ENCODE data around the gene FOXI3. TPM values are rescaled to one million over a fixed set of nuclear protein-coding genes. Genes with fewer than 3 reads are reported as not detected.

The FOXI3 gene
- total RNA-seq, 1 experiment from 2014 or later = 0.11 TPM

DNA sequence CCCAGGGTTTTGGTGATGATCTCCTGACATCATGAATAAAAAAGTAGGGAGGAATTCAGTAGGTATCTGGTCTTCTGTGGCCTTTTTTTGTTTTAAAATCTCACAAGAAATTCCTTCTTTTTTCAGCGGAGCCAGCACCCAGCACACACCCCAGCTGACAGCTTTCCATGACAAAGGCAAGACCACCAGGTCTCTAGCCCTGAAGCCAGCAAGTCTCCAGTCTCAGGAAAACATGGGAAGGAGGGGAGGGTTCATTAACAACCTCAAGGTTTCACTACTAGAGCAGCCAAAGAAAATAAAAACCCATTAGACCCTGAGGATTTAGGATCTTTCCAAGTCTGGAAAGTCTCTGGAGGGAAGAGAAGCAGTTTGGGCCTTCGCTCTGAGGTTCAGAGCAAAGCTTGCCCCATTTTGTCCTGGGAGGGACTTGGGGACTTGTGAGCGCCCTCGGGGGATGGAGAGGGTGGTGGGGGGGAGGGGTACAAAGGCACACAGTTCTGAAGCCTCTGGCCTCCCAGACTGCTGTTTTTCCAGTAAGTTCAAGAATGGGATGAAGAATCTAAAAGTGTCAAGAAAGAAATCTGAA, 9.0 kb downstream of the FOXI3 start:
- no peaks in the 10 kb centered on the region for H3K36me3 ChIP-seq (ENCODE audit: insufficient read depth, low read length, poor library complexity, severe bottlenecking)
- intact Hi-C loops (cut with micrococcal nuclease; ENCODE audit: unreplicated experiment) = no loop called here
- peaks cover 30% of the 10 kb centered on the region for H3K27me3 ChIP-seq (replicated peaks; ENCODE audit: insufficient read depth, low read depth, low read length, poor library complexity)
- BruUV-seq (replicated peaks) = no TSS peak
- ChIA-PET CTCF (no interaction called here), POLR2A (ENCODE audit: low non-redundant PET) (no interaction called here)
- H3K27ac ChIP-seq (ENCODE audit: low read depth, low read length, poor library complexity, severe bottlenecking) = no peak overlapping the region
- no peak overlapping the region for H3K4me3 ChIP-seq (ENCODE audit: low read depth, low read length, poor library complexity, severe bottlenecking)
- no peaks in the 10 kb centered on the region for H3K9me3 ChIP-seq (ENCODE audit: low read depth, low read length, poor library complexity, severe bottlenecking)
- no peak for DNase-seq (ENCODE audit: low spot score)
- no peak for TF ChIP-seq EZH2 (IDR thresholded peaks at IDR 0.05; ENCODE audit: borderline replicate concordance, low read depth, low read length, poor library complexity, severe bottlenecking)
- TF ChIP-seq, protein P1, sequence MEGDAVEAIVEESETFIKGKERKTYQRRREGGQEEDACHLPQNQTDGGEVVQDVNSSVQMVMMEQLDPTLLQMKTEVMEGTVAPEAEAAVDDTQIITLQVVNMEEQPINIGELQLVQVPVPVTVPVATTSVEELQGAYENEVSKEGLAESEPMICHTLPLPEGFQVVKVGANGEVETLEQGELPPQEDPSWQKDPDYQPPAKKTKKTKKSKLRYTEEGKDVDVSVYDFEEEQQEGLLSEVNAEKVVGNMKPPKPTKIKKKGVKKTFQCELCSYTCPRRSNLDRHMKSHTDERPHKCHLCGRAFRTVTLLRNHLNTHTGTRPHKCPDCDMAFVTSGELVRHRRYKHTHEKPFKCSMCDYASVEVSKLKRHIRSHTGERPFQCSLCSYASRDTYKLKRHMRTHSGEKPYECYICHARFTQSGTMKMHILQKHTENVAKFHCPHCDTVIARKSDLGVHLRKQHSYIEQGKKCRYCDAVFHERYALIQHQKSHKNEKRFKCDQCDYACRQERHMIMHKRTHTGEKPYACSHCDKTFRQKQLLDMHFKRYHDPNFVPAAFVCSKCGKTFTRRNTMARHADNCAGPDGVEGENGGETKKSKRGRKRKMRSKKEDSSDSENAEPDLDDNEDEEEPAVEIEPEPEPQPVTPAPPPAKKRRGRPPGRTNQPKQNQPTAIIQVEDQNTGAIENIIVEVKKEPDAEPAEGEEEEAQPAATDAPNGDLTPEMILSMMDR (conservative IDR thresholded peaks at IDR 0.05; ENCODE audit: low read depth, low read length) = no peak
- no peaks in the 10 kb centered on the region for H3K4me1 ChIP-seq (ENCODE audit: insufficient read depth, low read length, poor library complexity, severe bottlenecking)

DNA sequence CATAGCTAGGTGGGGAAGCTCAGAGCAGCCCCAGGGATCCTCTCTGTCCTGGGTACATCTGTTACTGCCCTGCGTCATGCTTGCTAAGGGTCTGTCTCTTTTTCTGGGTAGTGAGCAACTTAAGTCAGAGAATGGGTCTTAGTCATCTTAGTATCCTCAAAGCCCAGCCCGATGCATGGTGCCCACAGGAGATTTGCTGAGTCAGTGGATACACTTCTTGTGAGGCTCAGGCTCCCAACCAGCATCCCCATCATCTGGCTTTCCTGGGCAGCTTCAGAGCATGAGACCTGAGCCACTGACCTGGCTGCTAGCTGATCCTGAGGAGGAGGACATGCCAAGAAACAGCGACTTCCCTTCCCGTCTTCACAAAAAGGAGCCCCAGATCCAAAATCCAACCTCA, 10.0 kb downstream of the FOXI3 start:
- no peak for DNase-seq (ENCODE audit: low spot score)
- no peaks in the 10 kb centered on the region for H3K4me1 ChIP-seq (ENCODE audit: insufficient read depth, low read length, poor library complexity, severe bottlenecking)
- no peak for TF ChIP-seq EZH2 (IDR thresholded peaks at IDR 0.05; ENCODE audit: borderline replicate concordance, low read depth, low read length, poor library complexity, severe bottlenecking)
- H3K9me3 ChIP-seq (ENCODE audit: low read depth, low read length, poor library complexity, severe bottlenecking) = no peaks in the 10 kb centered on the region
- intact Hi-C loops (cut with micrococcal nuclease; ENCODE audit: unreplicated experiment) = no loop called here
- ChIA-PET CTCF (no interaction called here), POLR2A (ENCODE audit: low non-redundant PET) (no interaction called here)
- H3K27ac ChIP-seq (ENCODE audit: low read depth, low read length, poor library complexity, severe bottlenecking) = no peak overlapping the region
- no TSS peak for BruUV-seq (replicated peaks)
- no peak overlapping the region for H3K4me3 ChIP-seq (ENCODE audit: low read depth, low read length, poor library complexity, severe bottlenecking)
- H3K27me3 ChIP-seq (replicated peaks; ENCODE audit: insufficient read depth, low read depth, low read length, poor library complexity) = peaks cover 20% of the 10 kb centered on the region
- no peaks in the 10 kb centered on the region for H3K36me3 ChIP-seq (ENCODE audit: insufficient read depth, low read length, poor library complexity, severe bottlenecking)

DNA sequence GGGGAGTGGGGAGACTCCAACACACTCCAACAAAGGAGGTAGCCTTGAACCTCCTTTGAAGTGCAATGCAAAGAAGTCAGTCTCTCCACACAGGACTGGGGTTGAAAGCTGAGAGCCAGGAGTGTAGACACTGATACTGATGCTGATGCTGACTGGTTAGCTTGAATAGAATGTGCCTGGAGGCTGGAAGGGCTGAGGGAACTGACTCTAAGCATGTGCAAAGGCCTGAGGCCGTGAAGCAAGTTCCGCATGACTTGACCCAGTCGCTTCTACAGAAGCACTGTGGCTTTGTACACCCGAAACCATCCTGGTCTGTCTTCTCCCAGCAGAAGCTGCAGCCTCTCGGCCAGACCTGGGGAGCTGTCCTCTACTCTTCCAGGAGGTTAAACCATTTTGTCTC, 10.4 kb downstream of the FOXI3 start:
- DNase-seq (ENCODE audit: low spot score) = no peak
- H3K36me3 ChIP-seq (ENCODE audit: insufficient read depth, low read length, poor library complexity, severe bottlenecking) = no peaks in the 10 kb centered on the region
- ChIA-PET POLR2A (ENCODE audit: low non-redundant PET) (no interaction called here), CTCF (no interaction called here)
- H3K27ac ChIP-seq (ENCODE audit: low read depth, low read length, poor library complexity, severe bottlenecking) = no peak overlapping the region
- H3K4me3 ChIP-seq (ENCODE audit: low read depth, low read length, poor library complexity, severe bottlenecking) = no peak overlapping the region
- intact Hi-C loops (cut with micrococcal nuclease; ENCODE audit: unreplicated experiment) = no loop called here
- H3K27me3 ChIP-seq (replicated peaks; ENCODE audit: insufficient read depth, low read depth, low read length, poor library complexity) = peaks cover 18% of the 10 kb centered on the region
- no peak for TF ChIP-seq EZH2 (IDR thresholded peaks at IDR 0.05; ENCODE audit: borderline replicate concordance, low read depth, low read length, poor library complexity, severe bottlenecking)
- TF ChIP-seq, protein P1 (conservative IDR thresholded peaks at IDR 0.05; ENCODE audit: low read depth, low read length) = no peak
- no peaks in the 10 kb centered on the region for H3K4me1 ChIP-seq (ENCODE audit: insufficient read depth, low read length, poor library complexity, severe bottlenecking)
- no peaks in the 10 kb centered on the region for H3K9me3 ChIP-seq (ENCODE audit: low read depth, low read length, poor library complexity, severe bottlenecking)
- BruUV-seq (replicated peaks) = no TSS peak

DNA sequence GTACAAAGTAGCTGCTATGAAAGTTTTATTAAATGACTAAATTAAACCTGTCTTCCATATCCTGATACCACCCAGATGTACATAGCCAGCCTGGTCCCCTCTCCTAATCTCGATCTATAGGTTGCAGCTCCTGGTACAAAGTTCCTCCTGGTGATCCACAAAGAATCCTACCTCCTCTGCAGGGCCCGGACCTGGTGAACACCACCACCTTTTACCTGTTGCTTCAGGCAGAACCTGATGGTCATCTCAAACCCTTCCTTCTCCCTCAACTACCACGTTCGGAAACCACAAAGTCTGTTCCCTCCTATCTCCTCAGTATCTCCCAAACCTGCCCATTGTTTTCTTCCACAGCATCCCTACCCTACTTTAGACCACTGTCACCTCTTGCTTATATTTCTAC, 15.5 kb downstream of the FOXI3 start:
- Histone ChIP-seq H3K4me1 (ENCODE audit: insufficient read depth, low read length, poor library complexity, severe bottlenecking) (no peaks in the 10 kb centered on the region), H3K27ac (ENCODE audit: low read depth, low read length, poor library complexity, severe bottlenecking) (no peak overlapping the region), H3K36me3 (ENCODE audit: insufficient read depth, low read length, poor library complexity, severe bottlenecking) (no peaks in the 10 kb centered on the region), H3K9me3 (ENCODE audit: low read depth, low read length, poor library complexity, severe bottlenecking) (no peaks in the 10 kb centered on the region), H3K4me3 (ENCODE audit: low read depth, low read length, poor library complexity, severe bottlenecking) (no peak overlapping the region), H3K27me3 (replicated peaks; ENCODE audit: insufficient read depth, low read depth, low read length, poor library complexity) (peaks cover 11% of the 10 kb centered on the region)
- no peak for DNase-seq (ENCODE audit: low spot score)
- CTCF ChIA-PET = no interaction called here
- intact Hi-C loops (cut with micrococcal nuclease; ENCODE audit: unreplicated experiment) = no loop called here
- TF ChIP-seq, protein P1 (conservative IDR thresholded peaks at IDR 0.05; ENCODE audit: low read depth, low read length) = no peak
- TF ChIP-seq EZH2 (IDR thresholded peaks at IDR 0.05; ENCODE audit: borderline replicate concordance, low read depth, low read length, poor library complexity, severe bottlenecking) = no peak
- BruUV-seq (replicated peaks) = no TSS peak
- POLR2A ChIA-PET (ENCODE audit: low non-redundant PET) = no interaction called here

Measured in A673 (cell line).